ENCODE results near the gene GRIP2. TPM values are rescaled to one million over a fixed set of nuclear protein-coding genes. Genes with fewer than 3 reads are reported as not detected.

GRIP2 gene
- total RNA-seq, 1 donor from 2014 or later: 11.2 TPM

DNA sequence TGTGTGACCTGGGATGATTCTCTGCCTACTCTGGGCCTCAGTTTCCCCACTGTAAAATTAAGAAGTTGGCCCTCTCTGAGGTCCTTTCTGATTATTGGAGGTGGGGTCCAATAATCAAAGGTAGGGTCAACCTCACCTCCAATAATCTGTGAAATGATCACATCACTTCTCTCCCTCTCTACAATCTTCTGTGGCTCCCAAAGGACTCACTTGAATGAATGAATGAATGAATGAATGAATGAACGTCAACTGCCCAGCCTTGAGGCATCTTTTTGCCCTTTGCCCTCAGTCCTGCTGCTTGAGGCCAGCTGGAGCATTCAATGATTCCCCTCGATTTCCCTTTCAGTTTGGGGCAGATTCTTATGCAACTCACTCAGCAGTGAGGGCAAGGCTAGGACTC lies 26.7 kb upstream of the GRIP2 start:
- H3K27me3 Mint-ChIP-seq: peaks cover 10% of the 10 kb centered on the region
- TF ChIP-seq, protein P1, sequence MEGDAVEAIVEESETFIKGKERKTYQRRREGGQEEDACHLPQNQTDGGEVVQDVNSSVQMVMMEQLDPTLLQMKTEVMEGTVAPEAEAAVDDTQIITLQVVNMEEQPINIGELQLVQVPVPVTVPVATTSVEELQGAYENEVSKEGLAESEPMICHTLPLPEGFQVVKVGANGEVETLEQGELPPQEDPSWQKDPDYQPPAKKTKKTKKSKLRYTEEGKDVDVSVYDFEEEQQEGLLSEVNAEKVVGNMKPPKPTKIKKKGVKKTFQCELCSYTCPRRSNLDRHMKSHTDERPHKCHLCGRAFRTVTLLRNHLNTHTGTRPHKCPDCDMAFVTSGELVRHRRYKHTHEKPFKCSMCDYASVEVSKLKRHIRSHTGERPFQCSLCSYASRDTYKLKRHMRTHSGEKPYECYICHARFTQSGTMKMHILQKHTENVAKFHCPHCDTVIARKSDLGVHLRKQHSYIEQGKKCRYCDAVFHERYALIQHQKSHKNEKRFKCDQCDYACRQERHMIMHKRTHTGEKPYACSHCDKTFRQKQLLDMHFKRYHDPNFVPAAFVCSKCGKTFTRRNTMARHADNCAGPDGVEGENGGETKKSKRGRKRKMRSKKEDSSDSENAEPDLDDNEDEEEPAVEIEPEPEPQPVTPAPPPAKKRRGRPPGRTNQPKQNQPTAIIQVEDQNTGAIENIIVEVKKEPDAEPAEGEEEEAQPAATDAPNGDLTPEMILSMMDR (IDR thresholded peaks at IDR 0.05; ENCODE audit: unreplicated experiment): no peak
- DNase-seq (ENCODE audit: low spot score, unreplicated experiment): no peak
- H3K4me1 Mint-ChIP-seq (ENCODE audit: low read depth): peaks cover 8% of the 10 kb centered on the region
- H3K27ac Mint-ChIP-seq: no peak overlapping the region
- no peaks in the 10 kb centered on the region for H3K9me3 Mint-ChIP-seq (ENCODE audit: low read depth)
- no peak overlapping the region for H3K4me3 Mint-ChIP-seq (ENCODE audit: low read depth)
- no peaks in the 10 kb centered on the region for H3K36me3 Mint-ChIP-seq (ENCODE audit: insufficient read depth)

DNA sequence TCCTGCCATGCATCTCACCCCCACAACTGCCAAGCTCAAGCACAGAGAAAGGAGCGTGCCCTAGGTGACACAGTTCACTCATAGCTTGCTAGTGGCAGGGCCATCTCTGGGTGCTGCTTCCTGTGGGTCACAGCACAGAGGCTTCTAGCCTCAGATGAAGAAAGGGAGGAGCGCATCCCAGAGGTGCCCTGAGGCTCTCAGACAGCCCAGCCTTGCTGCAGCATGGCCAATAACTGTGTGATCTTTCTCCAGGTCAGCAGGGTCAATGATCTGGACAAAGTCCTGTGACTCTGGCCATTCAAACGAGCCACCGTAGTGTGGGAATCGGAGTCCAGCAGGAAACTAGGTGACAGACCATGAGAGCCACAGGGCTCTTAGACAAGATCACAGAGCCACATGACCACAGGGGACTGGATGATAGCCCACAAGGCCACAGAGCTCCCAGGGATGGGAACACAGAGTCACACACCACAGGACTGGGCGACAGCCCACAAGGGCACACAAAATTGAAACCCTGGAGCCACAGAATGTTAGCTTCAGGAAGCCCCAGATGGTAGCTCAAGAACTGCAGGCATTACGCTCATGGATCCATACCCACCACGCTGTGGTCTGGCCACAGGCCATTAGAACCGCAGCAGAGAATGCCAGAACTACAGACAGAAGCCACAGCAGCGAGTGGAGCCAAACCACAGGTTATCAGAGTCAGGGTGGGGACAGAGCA lies 25.9 kb upstream of the GRIP2 start:
- DNase-seq (ENCODE audit: low spot score, unreplicated experiment): no peak
- H3K4me3 Mint-ChIP-seq (ENCODE audit: low read depth): no peak overlapping the region
- TF ChIP-seq, protein P1 (IDR thresholded peaks at IDR 0.05; ENCODE audit: unreplicated experiment): no peak
- no peak overlapping the region for H3K27ac Mint-ChIP-seq
- peaks cover 8% of the 10 kb centered on the region for H3K4me1 Mint-ChIP-seq (ENCODE audit: low read depth)
- peaks cover 14% of the 10 kb centered on the region for H3K27me3 Mint-ChIP-seq
- no peaks in the 10 kb centered on the region for H3K9me3 Mint-ChIP-seq (ENCODE audit: low read depth)
- no peaks in the 10 kb centered on the region for H3K36me3 Mint-ChIP-seq (ENCODE audit: insufficient read depth)

DNA sequence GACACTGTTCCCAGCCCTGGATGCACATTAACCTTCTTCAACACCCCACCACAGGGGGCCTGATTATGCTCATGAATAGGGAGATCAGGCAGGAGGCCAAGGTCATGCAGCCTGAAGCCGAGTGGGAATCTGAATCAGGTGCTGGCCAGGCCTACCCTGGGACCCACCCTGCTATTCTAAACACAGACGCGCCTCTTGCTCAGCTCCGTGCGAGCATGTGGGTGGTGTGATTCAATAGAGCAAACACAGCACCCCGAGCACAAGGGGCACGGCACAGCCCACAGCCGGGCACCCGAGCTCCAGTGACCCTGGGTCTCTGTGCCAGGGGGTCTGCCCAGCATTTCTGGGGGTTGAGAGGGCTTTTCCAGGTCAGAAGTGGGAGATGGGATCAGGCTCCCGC lies 24.6 kb upstream of the GRIP2 start:
- TF ChIP-seq, protein P1 (IDR thresholded peaks at IDR 0.05; ENCODE audit: unreplicated experiment): no peak
- no peak for DNase-seq (ENCODE audit: low spot score, unreplicated experiment)
- H3K4me3 Mint-ChIP-seq (ENCODE audit: low read depth): no peak overlapping the region
- no peaks in the 10 kb centered on the region for H3K36me3 Mint-ChIP-seq (ENCODE audit: insufficient read depth)
- no peaks in the 10 kb centered on the region for H3K9me3 Mint-ChIP-seq (ENCODE audit: low read depth)
- no peak overlapping the region for H3K27ac Mint-ChIP-seq
- peaks cover 8% of the 10 kb centered on the region for H3K4me1 Mint-ChIP-seq (ENCODE audit: low read depth)
- peaks cover 14% of the 10 kb centered on the region for H3K27me3 Mint-ChIP-seq

DNA sequence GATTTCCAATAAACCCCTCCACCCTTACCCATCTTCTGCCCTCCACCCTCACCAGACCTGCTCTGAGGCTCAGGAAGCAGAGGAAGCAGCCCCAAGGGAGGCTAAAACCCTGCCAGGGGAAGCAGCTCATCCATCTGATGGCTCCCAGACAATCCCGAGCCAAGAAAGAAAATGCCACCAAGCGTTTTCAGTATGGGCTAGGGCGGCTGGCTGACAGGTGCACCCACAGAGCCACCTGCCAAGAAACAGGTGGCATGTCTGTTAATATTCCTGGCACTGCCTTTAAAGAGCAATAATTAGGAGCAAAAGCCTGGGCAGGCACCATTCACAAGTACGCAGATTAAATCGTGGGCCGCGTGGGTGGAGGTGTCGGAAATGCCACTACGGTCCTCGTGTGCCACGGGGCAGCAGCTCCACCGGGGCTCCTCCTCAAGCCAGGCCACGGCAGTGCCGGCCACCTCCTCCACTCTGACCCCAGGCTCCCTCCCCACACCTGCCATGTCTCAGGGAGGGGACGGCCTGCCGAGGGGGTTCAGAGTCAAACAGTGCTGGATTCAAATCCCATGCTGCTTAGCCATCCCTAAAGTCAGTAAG lies 23.9 kb upstream of the GRIP2 start:
- Mint-ChIP-seq H3K4me3 (ENCODE audit: low read depth) (no peak overlapping the region), H3K27ac (no peak overlapping the region), H3K27me3 (peaks cover 14% of the 10 kb centered on the region), H3K4me1 (ENCODE audit: low read depth) (peaks cover 8% of the 10 kb centered on the region), H3K9me3 (ENCODE audit: low read depth) (no peaks in the 10 kb centered on the region), H3K36me3 (ENCODE audit: insufficient read depth) (no peaks in the 10 kb centered on the region)
- TF ChIP-seq, protein P1 (IDR thresholded peaks at IDR 0.05; ENCODE audit: unreplicated experiment): no peak
- DNase-seq (ENCODE audit: low spot score, unreplicated experiment): no peak

DNA sequence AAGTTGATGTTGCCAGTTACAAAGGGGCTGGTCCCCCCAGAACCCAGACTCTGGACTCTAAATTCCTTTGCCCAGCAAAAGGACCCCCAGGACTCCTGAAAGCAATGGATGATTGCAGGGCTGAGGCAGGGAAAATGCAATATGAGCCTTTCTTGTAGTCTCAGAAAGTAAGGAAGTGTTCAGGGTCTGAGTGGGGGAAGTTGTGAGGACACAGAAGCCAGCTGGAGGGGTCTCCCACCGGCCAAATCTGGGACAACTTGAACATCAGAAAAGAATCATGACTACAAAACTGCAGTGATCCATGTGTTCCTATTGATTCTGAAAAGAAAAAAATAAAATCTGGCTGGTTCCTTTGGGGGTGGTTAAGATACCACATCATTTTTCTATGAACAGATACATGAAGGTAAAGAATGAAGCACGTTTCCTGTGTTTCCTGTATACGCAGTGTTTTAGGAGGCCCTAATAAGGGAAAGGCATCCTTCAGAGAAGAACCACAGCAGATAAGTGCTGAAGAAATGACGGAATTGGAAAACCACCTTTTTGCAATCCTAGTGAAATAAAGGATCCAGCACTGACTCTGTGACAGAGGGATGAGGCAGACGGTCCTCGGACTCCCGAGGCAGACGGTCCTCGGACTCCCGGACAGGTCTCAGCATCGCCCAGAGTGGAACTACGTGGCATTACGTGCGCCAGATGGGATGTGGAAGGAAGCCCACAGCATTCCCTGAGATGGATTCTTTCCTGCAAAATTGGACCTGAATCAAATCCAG lies 22.2 kb upstream of the GRIP2 start:
- H3K4me3 Mint-ChIP-seq (ENCODE audit: low read depth): no peak overlapping the region
- H3K4me1 Mint-ChIP-seq (ENCODE audit: low read depth): peaks cover 8% of the 10 kb centered on the region
- H3K9me3 Mint-ChIP-seq (ENCODE audit: low read depth): no peaks in the 10 kb centered on the region

More for the DNA sequence above, 22.2 kb upstream of the GRIP2 start:
- H3K27me3 Mint-ChIP-seq: peaks cover 14% of the 10 kb centered on the region
- DNase-seq (ENCODE audit: low spot score, unreplicated experiment): no peak
- H3K36me3 Mint-ChIP-seq (ENCODE audit: insufficient read depth): no peaks in the 10 kb centered on the region
- H3K27ac Mint-ChIP-seq: no peak overlapping the region
- TF ChIP-seq, protein P1 (IDR thresholded peaks at IDR 0.05; ENCODE audit: unreplicated experiment): no peak

Measured in progenitor cell of endocrine pancreas (in vitro differentiated cells).